Smooth muscle cell (in vitro differentiated cells): Measurements from ENCODE around the gene SYNPO2. TPM values are rescaled to one million over a fixed set of nuclear protein-coding genes. Genes with fewer than 3 reads are reported as not detected.

Source experiments
- DNase-seq: peaks from one replicate; lab custom pipeline; 2025; ENCODE audit not compliant: unreplicated experiment; lab: John Stamatoyannopoulos, UW
- H2AFZ ChIP-seq: fragments of 200-600 bp; sonication (generic); 2 replicates; pipeline ENCODE4 v1.6.0; 2016; ENCODE audit warnings: antibody characterized with exemption, low read depth, mild to moderate bottlenecking
- H3F3A ChIP-seq: fragments of 200-600 bp; sonication (generic); 2 replicates; pipeline ENCODE4 v1.6.0; 2017; ENCODE audit warnings: antibody characterized with exemption, low read depth
- H3K27ac ChIP-seq: fragments of 200-600 bp; sonication (generic); 2 replicates; pipeline ENCODE4 v1.5.1; 2016; ENCODE audit warnings: low read depth, mild to moderate bottlenecking
- H3K27me3 ChIP-seq: fragments of 200-600 bp; sonication (generic); 2 replicates; pipeline ENCODE4 v1.6.1; 2016; ENCODE audit warnings: low read depth, mild to moderate bottlenecking
- H3K36me3 ChIP-seq: fragments of 200-600 bp; sonication (generic); 2 replicates; pipeline ENCODE4 v1.5.1; 2016; ENCODE audit warnings: low read depth
- H3K4me1 ChIP-seq: fragments of 200-600 bp; sonication (generic); 2 replicates; pipeline ENCODE4 v1.5.1; 2016; ENCODE audit warnings: low read depth
- H3K4me2 ChIP-seq: fragments of 200-600 bp; sonication (generic); 2 replicates; pipeline ENCODE4 v1.6.0; 2016; ENCODE audit warnings: mild to moderate bottlenecking
- H3K4me3 ChIP-seq: fragments of 200-600 bp; sonication (generic); 2 replicates; pipeline ENCODE4 v1.5.1; 2016; ENCODE audit warnings: mild to moderate bottlenecking
- H3K79me2 ChIP-seq: fragments of 200-600 bp; sonication (generic); 2 replicates; pipeline ENCODE4 v1.6.0; 2016; ENCODE audit warnings: low read depth, mild to moderate bottlenecking
- H3K9ac ChIP-seq: fragments of 200-600 bp; sonication (generic); 2 replicates; pipeline ENCODE4 v1.6.0; 2016; ENCODE audit warnings: low read depth
- H3K9me3 ChIP-seq: fragments of 200-600 bp; sonication (generic); replicated peaks from 2 replicates; pipeline ENCODE4 v1.5.1; 2016; ENCODE audit warnings: low read depth
- H4K20me1 ChIP-seq: fragments of 200-600 bp; sonication (generic); 2 replicates; pipeline ENCODE4 v1.6.0; 2016; ENCODE audit warnings: low read depth
- CTCF ChIP-seq: fragments of 200-600 bp; sonication (generic); IDR thresholded peaks from 2 replicates; pipeline ENCODE4 v1.5.1; 2017; ENCODE audit warnings: borderline replicate concordance, mild to moderate bottlenecking, antibody characterized with exemption; ENCODE audit not compliant: insufficient read depth, poor library complexity, severe bottlenecking
- WGBS: methylation state at CpG from one replicate; pipeline ENCODE4 v1.1.7; 2016; ENCODE audit warnings: low lambda C conversion rate; 5-methylcytosine and 5-hydroxymethylcytosine counted together
- polyA plus RNA-seq: library from polyadenylated mRNA; unstranded; fragments of >200 nt; fragmentation: Nextera tagmentation; extraction: Ambion mirVana; gene quantifications from 2 replicates; pipeline ENCODE4 v1.2.1, GENCODE V29; 2016
- total RNA-seq: library from RNA; depleted of rRNA; stranded (reverse); fragments of >200 nt; gene quantifications from 2 replicates; pipeline ENCODE4 v1.2.3, GENCODE V29; 2014

The SYNPO2 gene
- total and polyA plus RNA-seq, 2 experiments from 2014 or later: 0.08 to 4.5 TPM

- H2AFZ ChIP-seq: no peak overlapping the region
- no peak overlapping the region for H3K9ac ChIP-seq
- H4K20me1 ChIP-seq: no peaks in the 10 kb centered on the region
- no peak overlapping the region for H3K27ac ChIP-seq
- no peak for TF ChIP-seq CTCF
- 93% methylated on average over 1 of the region's 1 CpG for WGBS
- H3K36me3 ChIP-seq: no peaks in the 10 kb centered on the region
- DNase-seq: no peak
- H3K79me2 ChIP-seq: no peaks in the 10 kb centered on the region
- H3K9me3 ChIP-seq: no peaks in the 10 kb centered on the region
- no peak overlapping the region for H3K4me2 ChIP-seq
- H3K4me3 ChIP-seq: no peak overlapping the region
- no peaks in the 10 kb centered on the region for H3K4me1 ChIP-seq
- no peaks in the 10 kb centered on the region for H3K27me3 ChIP-seq
- no peaks in the 10 kb centered on the region for H3F3A ChIP-seq
Measured at GRCh38 chr4:119011607-119011988, 122.9 kb downstream of the SYNPO2 start.

- Histone ChIP-seq H3K4me1 (no peaks in the 10 kb centered on the region), H3K27me3 (no peaks in the 10 kb centered on the region), H4K20me1 (no peaks in the 10 kb centered on the region), H3K79me2 (no peaks in the 10 kb centered on the region), H3K27ac (no peak overlapping the region), H3K36me3 (no peaks in the 10 kb centered on the region), H3K9me3 (no peaks in the 10 kb centered on the region), H3K4me2 (no peak overlapping the region), H3K9ac (no peak overlapping the region), H2AFZ (no peak overlapping the region), H3K4me3 (no peak overlapping the region), H3F3A (no peaks in the 10 kb centered on the region)
- no peak for DNase-seq
- WGBS: 53% methylated on average over 2 of the region's 2 CpGs
- no peak for TF ChIP-seq CTCF
Measured at GRCh38 chr4:119014658-119015057, 126.0 kb downstream of the SYNPO2 start.

DNA sequence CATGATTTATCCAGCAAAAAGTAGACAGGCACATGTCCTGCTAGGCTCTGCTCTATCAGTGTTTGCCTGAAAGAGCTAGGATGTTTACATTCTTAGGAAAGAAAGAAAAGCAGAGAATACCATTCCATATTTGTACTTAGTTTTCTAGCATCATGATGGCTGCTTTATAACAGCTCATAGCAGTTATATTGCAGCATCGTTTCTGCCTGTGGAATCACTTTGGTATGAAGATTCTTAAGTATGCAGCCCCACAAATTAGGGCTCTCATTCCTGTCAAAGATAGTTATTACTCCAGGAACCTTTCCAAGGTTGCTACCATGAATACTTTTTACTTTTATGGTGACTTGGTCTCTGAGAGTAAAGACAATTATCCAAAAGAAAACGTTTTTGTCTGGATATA is 128.0 kb downstream of the SYNPO2 start:
- 19% methylated on average over 2 of the region's 2 CpGs for WGBS
- Histone ChIP-seq H3K9ac (no peak overlapping the region), H4K20me1 (no peaks in the 10 kb centered on the region), H3K9me3 (no peaks in the 10 kb centered on the region), H3K4me2 (peak overlapping the region; percentile 43), H3K4me1 (no peaks in the 10 kb centered on the region), H3F3A (no peaks in the 10 kb centered on the region), H3K27ac (peak overlapping the region; percentile 35), H3K4me3 (no peak overlapping the region), H2AFZ (peak overlapping the region; percentile 31), H3K36me3 (no peaks in the 10 kb centered on the region), H3K27me3 (no peaks in the 10 kb centered on the region), H3K79me2 (no peaks in the 10 kb centered on the region)
- DNase-seq: no peak
- no peak for TF ChIP-seq CTCF

DNA sequence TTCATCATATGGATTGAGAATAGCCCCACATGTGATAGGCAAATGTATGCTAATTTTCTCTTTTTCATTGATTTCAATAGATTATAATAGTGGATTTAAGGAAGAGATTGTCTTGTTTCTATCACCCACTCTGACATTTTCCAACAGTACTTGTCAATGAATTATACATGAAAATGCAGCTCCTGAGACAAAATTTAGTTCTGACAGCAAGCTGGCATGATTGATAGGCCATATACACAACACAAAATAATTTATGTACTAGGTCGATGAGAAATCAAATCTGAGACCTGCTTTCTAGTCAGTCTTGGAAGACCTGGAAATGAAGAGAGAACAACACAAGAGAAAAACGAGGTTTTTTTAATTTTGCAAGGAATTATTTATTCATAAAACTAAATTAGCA is 129.0 kb downstream of the SYNPO2 start:
- H3F3A ChIP-seq: no peaks in the 10 kb centered on the region
- no peaks in the 10 kb centered on the region for H3K79me2 ChIP-seq
- H3K4me3 ChIP-seq: no peak overlapping the region
- no peak overlapping the region for H3K4me2 ChIP-seq
- no peaks in the 10 kb centered on the region for H3K4me1 ChIP-seq
- 89% methylated on average over 2 of the region's 2 CpGs for WGBS
- TF ChIP-seq CTCF: no peak
- H3K27me3 ChIP-seq: no peaks in the 10 kb centered on the region
- H3K9me3 ChIP-seq: no peaks in the 10 kb centered on the region
- no peak for DNase-seq
- H4K20me1 ChIP-seq: no peaks in the 10 kb centered on the region
- no peak overlapping the region for H3K27ac ChIP-seq
- H3K9ac ChIP-seq: no peak overlapping the region
- no peak overlapping the region for H2AFZ ChIP-seq
- no peaks in the 10 kb centered on the region for H3K36me3 ChIP-seq
